Ascending aorta (tissue), 2 donors: ENCODE data around the gene ZMIZ1. TPM values are rescaled to one million over a fixed set of nuclear protein-coding genes. Genes with fewer than 3 reads are reported as not detected.

Experiments
- DNase-seq, 2 donors: peaks; one replicate each; pipeline ENCODE4 v3.0.0-alpha.2; 2019; ENCODE audit warnings: low spot score in 2 of 2
- H3K27ac ChIP-seq, 2 donors: fragments of 200-600 bp; sonication (generic); one replicate each; pipeline ENCODE4 v1.5.1; 2016 to 2017; ENCODE audit warnings: mild to moderate bottlenecking in 1 of 2
- H3K27me3 ChIP-seq: fragments of 200-600 bp; sonication (generic); one replicate; pipeline ENCODE4 v1.5.1; 2017
- H3K36me3 ChIP-seq, 2 donors: fragments of 200-600 bp; sonication (generic); one replicate each; pipeline ENCODE4 v1.5.1; 2016
- H3K4me1 ChIP-seq, 2 donors: fragments of 200-600 bp; sonication (generic); one replicate each; pipeline ENCODE4 v1.5.1; 2016 to 2017; ENCODE audit warnings: mild to moderate bottlenecking in 1 of 2
- H3K4me3 ChIP-seq, 2 donors: fragments of 200-600 bp; sonication (generic); one replicate each; pipeline ENCODE4 v1.5.1; 2016 to 2017; ENCODE audit warnings: mild to moderate bottlenecking in 1 of 2
- H3K9me3 ChIP-seq, 2 donors: fragments of 200-600 bp; sonication (generic); one replicate each; pipeline ENCODE4 v1.5.1; 2016
- intact Hi-C: fragments of 100-400 bp; cut with DNase I; formaldehyde crosslinking; loops from one replicate; pipeline ENCODE4 v1.15.1; 2023
- total RNA-seq: library from RNA; depleted of rRNA; stranded (reverse); fragments of >200 nt; gene quantifications from one replicate; pipeline ENCODE4 v1.1.0, GENCODE V29; 2016
- TF ChIP-seq, protein P1 (sequence below), 3 experiments: fragments of 200-600 bp in 2 of 3; fragments of 450-650 bp in 1 of 3; sonication (generic) in 2 of 3; IDR thresholded peaks; one replicate each; pipeline ENCODE4 v1.5.1; 2016 to 2019; ENCODE audit warnings: antibody characterized with exemption in 3 of 3, mild to moderate bottlenecking in 1 of 3, moderate library complexity in 1 of 3

Gene ZMIZ1
- total RNA-seq, 1 donor from 2014 or later, result 96.2 TPM

GRCh38 chr10:79113827-79114226 lies 45.1 kb downstream of the ZMIZ1 start:
- H3K9me3 ChIP-seq, result no peaks in the 10 kb centered on the region
- no peak overlapping the region for H3K4me3 ChIP-seq
- H3K4me1 ChIP-seq, result peaks cover 10 to 28% of the 10 kb centered on the region in 2 donors
- H3K27ac ChIP-seq, result peak overlapping the region; percentile 63 to 68
- H3K27me3 ChIP-seq, result no peaks in the 10 kb centered on the region
- DNase-seq, result no peak
- TF ChIP-seq, protein P1, sequence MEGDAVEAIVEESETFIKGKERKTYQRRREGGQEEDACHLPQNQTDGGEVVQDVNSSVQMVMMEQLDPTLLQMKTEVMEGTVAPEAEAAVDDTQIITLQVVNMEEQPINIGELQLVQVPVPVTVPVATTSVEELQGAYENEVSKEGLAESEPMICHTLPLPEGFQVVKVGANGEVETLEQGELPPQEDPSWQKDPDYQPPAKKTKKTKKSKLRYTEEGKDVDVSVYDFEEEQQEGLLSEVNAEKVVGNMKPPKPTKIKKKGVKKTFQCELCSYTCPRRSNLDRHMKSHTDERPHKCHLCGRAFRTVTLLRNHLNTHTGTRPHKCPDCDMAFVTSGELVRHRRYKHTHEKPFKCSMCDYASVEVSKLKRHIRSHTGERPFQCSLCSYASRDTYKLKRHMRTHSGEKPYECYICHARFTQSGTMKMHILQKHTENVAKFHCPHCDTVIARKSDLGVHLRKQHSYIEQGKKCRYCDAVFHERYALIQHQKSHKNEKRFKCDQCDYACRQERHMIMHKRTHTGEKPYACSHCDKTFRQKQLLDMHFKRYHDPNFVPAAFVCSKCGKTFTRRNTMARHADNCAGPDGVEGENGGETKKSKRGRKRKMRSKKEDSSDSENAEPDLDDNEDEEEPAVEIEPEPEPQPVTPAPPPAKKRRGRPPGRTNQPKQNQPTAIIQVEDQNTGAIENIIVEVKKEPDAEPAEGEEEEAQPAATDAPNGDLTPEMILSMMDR (IDR thresholded peaks at IDR 0.05), result no peak
- H3K36me3 ChIP-seq, result peaks cover under 1 to 11% of the 10 kb centered on the region in 2 donors
- intact Hi-C loops, result no loop called here

DNA sequence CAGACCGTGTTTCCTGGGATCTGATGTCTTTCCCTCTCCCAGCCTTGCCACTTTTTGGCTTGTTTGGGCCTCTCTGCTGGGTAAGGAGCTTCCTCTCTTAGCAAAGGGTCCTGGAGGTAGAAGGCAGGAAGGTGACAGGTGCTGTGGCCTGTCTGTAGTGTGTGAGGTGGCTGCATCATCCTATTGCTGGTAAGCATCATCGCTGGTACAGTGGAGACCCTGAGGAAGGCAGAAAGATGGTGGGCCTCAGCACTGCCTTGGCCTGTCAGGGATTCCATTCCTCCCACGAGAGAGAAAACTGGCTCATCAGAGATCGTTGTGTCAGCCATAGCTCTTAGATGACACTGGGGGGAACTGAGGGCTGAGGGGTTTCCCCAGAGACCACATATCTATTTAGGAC lies 46.5 kb downstream of the ZMIZ1 start:
- H3K4me1 ChIP-seq, result peaks cover 10 to 28% of the 10 kb centered on the region in 2 donors

GRCh38 chr10:79116368-79116767 lies 47.6 kb downstream of the ZMIZ1 start:
- TF ChIP-seq, protein P1 (IDR thresholded peaks at IDR 0.05), result no peak
- Histone ChIP-seq H3K9me3 (no peaks in the 10 kb centered on the region), H3K4me1 (peaks cover 10 to 28% of the 10 kb centered on the region in 2 donors), H3K27ac (no peak overlapping the region), H3K36me3 (peaks cover 17 to 25% of the 10 kb centered on the region in 2 donors), H3K27me3 (no peaks in the 10 kb centered on the region), H3K4me3 (no peak overlapping the region)
- intact Hi-C loops, result no loop called here
- no peak for DNase-seq

More for the DNA sequence above, 46.5 kb downstream of the ZMIZ1 start:
- intact Hi-C loops, result no loop called here
- no peak overlapping the region for H3K27ac ChIP-seq
- no peaks in the 10 kb centered on the region for H3K9me3 ChIP-seq
- peaks cover 10 to 23% of the 10 kb centered on the region in 2 donors for H3K36me3 ChIP-seq
- DNase-seq, result no peak
- H3K4me3 ChIP-seq, result no peak overlapping the region
- TF ChIP-seq, protein P1 (IDR thresholded peaks at IDR 0.05), result no peak
- H3K27me3 ChIP-seq, result no peaks in the 10 kb centered on the region

GRCh38 chr10:79116801-79117723 lies 48.3 kb downstream of the ZMIZ1 start:
- Histone ChIP-seq H3K27me3 (no peaks in the 10 kb centered on the region), H3K4me1 (peaks cover 10 to 28% of the 10 kb centered on the region in 2 donors), H3K36me3 (peaks cover 17 to 29% of the 10 kb centered on the region in 2 donors), H3K9me3 (no peaks in the 10 kb centered on the region), H3K27ac (no peak overlapping the region), H3K4me3 (no peak overlapping the region)
- TF ChIP-seq, protein P1 (IDR thresholded peaks at IDR 0.05), result no peak
- intact Hi-C loops, result no loop called here
- no peak for DNase-seq

DNA sequence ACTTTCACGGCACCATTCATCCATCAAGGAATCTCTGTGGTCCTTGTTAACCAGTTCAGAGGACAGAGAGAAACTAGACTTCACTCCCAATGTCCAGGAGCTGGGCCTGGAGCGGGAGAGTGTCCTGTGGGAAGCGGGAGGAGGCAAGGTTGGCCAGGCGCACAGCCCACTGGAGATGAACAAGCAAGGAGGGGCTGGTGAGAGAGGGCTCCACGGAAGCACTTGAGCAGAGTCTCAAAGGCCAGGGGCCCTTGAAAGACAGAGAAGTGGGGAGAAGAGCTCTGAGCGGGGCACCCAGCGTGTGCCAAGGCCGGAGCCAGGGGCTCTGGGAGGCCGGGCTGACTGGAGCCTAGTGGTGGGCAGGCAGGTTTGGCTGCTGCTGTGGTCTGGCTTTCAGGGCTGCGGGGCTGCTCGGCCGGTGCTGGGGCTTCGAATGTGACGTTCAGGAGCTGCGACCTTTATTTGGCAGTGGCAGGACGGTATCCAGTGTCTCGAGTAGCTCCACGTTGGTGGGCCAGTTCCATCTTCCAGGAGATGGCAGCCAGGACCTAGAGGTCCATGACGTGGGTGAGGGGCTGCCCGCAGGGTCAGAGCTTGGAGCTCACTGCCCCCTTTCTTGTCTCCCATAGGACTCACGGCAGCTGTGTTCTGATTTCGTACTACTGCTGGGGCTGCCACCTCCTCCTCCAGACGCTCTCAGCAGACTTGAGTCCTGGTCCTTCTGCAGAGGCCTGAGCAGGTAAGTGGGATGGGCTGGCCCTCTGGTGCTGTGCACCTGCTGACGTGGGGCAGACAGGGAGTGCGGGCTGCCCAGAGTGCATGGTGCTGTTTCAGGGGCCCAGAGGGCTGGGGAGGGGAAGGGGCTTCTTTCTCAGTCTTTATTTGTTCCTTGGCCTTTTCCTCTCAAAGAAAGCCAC lies 49.8 kb downstream of the ZMIZ1 start:
- DNase-seq, result no peak
- no peak overlapping the region for H3K27ac ChIP-seq
- peaks cover 3 to 16% of the 10 kb centered on the region in 2 donors for H3K4me1 ChIP-seq
- peaks cover 24 to 32% of the 10 kb centered on the region in 2 donors for H3K36me3 ChIP-seq
- TF ChIP-seq, protein P1 (IDR thresholded peaks at IDR 0.05), result no peak
- H3K27me3 ChIP-seq, result no peaks in the 10 kb centered on the region
- H3K9me3 ChIP-seq, result no peaks in the 10 kb centered on the region
- no peak overlapping the region for H3K4me3 ChIP-seq
- intact Hi-C loops, result no loop called here
